ENCODE results near the gene SLC35B4. TPM values are rescaled to one million over a fixed set of nuclear protein-coding genes. Genes with fewer than 3 reads are reported as not detected.

Gene SLC35B4
- total RNA-seq, 1 experiment from 2014 or later, result 14.7 TPM

- intact Hi-C loops (cut with micrococcal nuclease), result no loop called here
- Histone ChIP-seq H3K79me2 (ENCODE audit: insufficient read depth, low read length) (no peaks in the 10 kb centered on the region), H4K20me1 (ENCODE audit: insufficient read depth) (no peaks in the 10 kb centered on the region), H3K4me1 (ENCODE audit: control insufficient read depth in 1 of 2, insufficient read depth in 2 of 2, low read length in 2 of 2) (no peaks in the 10 kb centered on the region), H3K4me3 (replicated peaks in 1 of 2; ENCODE audit: low read depth in 1 of 2, low read length in 2 of 2) (no peak overlapping the region), H3K4me2 (ENCODE audit: low read length) (no peak overlapping the region), H3K9me3 (ENCODE audit: control insufficient read depth in 1 of 2, insufficient read depth in 1 of 2, low read depth in 1 of 2, low read length in 2 of 2) (no peaks in the 10 kb centered on the region), H3K36me3 (ENCODE audit: control insufficient read depth in 1 of 2, insufficient read depth in 2 of 2, low read length in 2 of 2) (no peaks in the 10 kb centered on the region), H3K9ac (ENCODE audit: low read length) (no peak overlapping the region), H3K27me3 (ENCODE audit: insufficient read depth, low read length) (no peaks in the 10 kb centered on the region), H2AFZ (ENCODE audit: low read depth, low read length, poor library complexity, severe bottlenecking) (no peak overlapping the region), H3K9me2 (ENCODE audit: insufficient read depth) (no peaks in the 10 kb centered on the region), H3K27ac (ENCODE audit: low read depth, low read length) (no peak overlapping the region)
- no peak for TF ChIP-seq SIN3A (IDR thresholded peaks at IDR 0.05; ENCODE audit: low read depth)
- TF ChIP-seq ATF3 (IDR thresholded peaks at IDR 0.05), result no peak
- no peak for TF ChIP-seq EZH2 (IDR thresholded peaks at IDR 0.05)
- TF ChIP-seq REST (IDR thresholded peaks at IDR 0.05; ENCODE audit: low read depth), result no peak
- TF ChIP-seq ZNF274 (IDR thresholded peaks at IDR 0.05; ENCODE audit: low read depth, low read length), result no peak
- no peak for TF ChIP-seq ZFX (IDR thresholded peaks at IDR 0.05)
- no peak for TF ChIP-seq EZH2phosphoT487 (IDR thresholded peaks at IDR 0.05; ENCODE audit: borderline replicate concordance)
- ATAC-seq (no peak), DNase-seq (ENCODE audit: low read depth, low spot score) (no peak)
- BruUV-seq (replicated peaks), result no TSS peak
- ChIA-PET CTCF (no interaction called here), RAD21 (ENCODE audit: low non-redundant PET in 1 of 2, low total read pairs in 2 of 2, uncharacterized antibody in 2 of 2, unreplicated experiment in 2 of 2) (no interaction called here), POLR2A (no interaction called here)
Measured at GRCh38 chr7:134280508-134280907, 36.2 kb downstream of the SLC35B4 start.

GRCh38 chr7:134279898-134280297, 36.8 kb downstream of the SLC35B4 start:
- H2AFZ ChIP-seq (ENCODE audit: low read depth, low read length, poor library complexity, severe bottlenecking), result no peak overlapping the region
- no peak for ATAC-seq
- H3K9me3 ChIP-seq (ENCODE audit: control insufficient read depth in 1 of 2, insufficient read depth in 1 of 2, low read depth in 1 of 2, low read length in 2 of 2), result no peaks in the 10 kb centered on the region
- no peaks in the 10 kb centered on the region for H3K27me3 ChIP-seq (ENCODE audit: insufficient read depth, low read length)
- no peaks in the 10 kb centered on the region for H3K36me3 ChIP-seq (ENCODE audit: control insufficient read depth in 1 of 2, insufficient read depth in 2 of 2, low read length in 2 of 2)
- RAD21 ChIA-PET (ENCODE audit: low non-redundant PET in 1 of 2, low total read pairs in 2 of 2, uncharacterized antibody in 2 of 2, unreplicated experiment in 2 of 2), result no interaction called here
- H3K79me2 ChIP-seq (ENCODE audit: insufficient read depth, low read length), result no peaks in the 10 kb centered on the region
- H3K4me2 ChIP-seq (ENCODE audit: low read length), result no peak overlapping the region
- CTCF ChIA-PET, result no interaction called here
- intact Hi-C loops (cut with micrococcal nuclease), result no loop called here
- TF ChIP-seq SRF (IDR thresholded peaks at IDR 0.05; ENCODE audit: low read depth), result no peak
- TF ChIP-seq JUND (IDR thresholded peaks at IDR 0.05), result no peak
- no peak for TF ChIP-seq EZH2 (IDR thresholded peaks at IDR 0.05)
- no peak for TF ChIP-seq POLR2A (IDR thresholded peaks at IDR 0.05; ENCODE audit: borderline replicate concordance, extremely low read depth, insufficient read depth, insufficient read length)
- TF ChIP-seq CEBPB (IDR thresholded peaks at IDR 0.05; ENCODE audit: low read depth), result no peak
- no peak for TF ChIP-seq TCF7L2 (IDR thresholded peaks at IDR 0.05; ENCODE audit: borderline replicate concordance, extremely low read depth, insufficient read depth, insufficient read length)
- no peak for TF ChIP-seq ZFX (IDR thresholded peaks at IDR 0.05)
- TF ChIP-seq SIN3A (IDR thresholded peaks at IDR 0.05; ENCODE audit: low read depth), result no peak
- no peak for TF ChIP-seq CBX3 (IDR thresholded peaks at IDR 0.05; ENCODE audit: low read depth)
- no peak overlapping the region for H3K4me3 ChIP-seq (replicated peaks in 1 of 2; ENCODE audit: low read depth in 1 of 2, low read length in 2 of 2)
- H3K27ac ChIP-seq (ENCODE audit: low read depth, low read length), result no peak overlapping the region
- H4K20me1 ChIP-seq (ENCODE audit: insufficient read depth), result no peaks in the 10 kb centered on the region
- POLR2A ChIA-PET, result no interaction called here
- no peak overlapping the region for H3K9ac ChIP-seq (ENCODE audit: low read length)
- no peaks in the 10 kb centered on the region for H3K9me2 ChIP-seq (ENCODE audit: insufficient read depth)
- no TSS peak for BruUV-seq (replicated peaks)
- no peak for DNase-seq (ENCODE audit: low read depth, low spot score)
- H3K4me1 ChIP-seq (ENCODE audit: control insufficient read depth in 1 of 2, insufficient read depth in 2 of 2, low read length in 2 of 2), result no peaks in the 10 kb centered on the region

Data from HCT116 (cell line).